ENCODE data around the gene SLX4.

The SLX4 gene

GRCh38 chr16:3549906-3550305 is 61.5 kb downstream of the SLX4 start:
- DNase-seq (ENCODE audit: low spot score) = no peak

GRCh38 chr16:3548859-3549258 is 62.5 kb downstream of the SLX4 start:
- no peak for DNase-seq (ENCODE audit: low spot score)

GRCh38 chr16:3548445-3548844 is 63.0 kb downstream of the SLX4 start:
- DNase-seq (ENCODE audit: low spot score) = no peak

GRCh38 chr16:3546986-3547682 is 64.3 kb downstream of the SLX4 start:
- DNase-seq (ENCODE audit: low spot score) = no peak

GRCh38 chr16:3542601-3543373 is 68.6 kb downstream of the SLX4 start:
- no peak for DNase-seq (ENCODE audit: low spot score)

- DNase-seq (ENCODE audit: low spot score) = no peak
Measured at GRCh38 chr16:3541527-3542155, 69.8 kb downstream of the SLX4 start.

- no peak for DNase-seq (ENCODE audit: low spot score)
Measured at GRCh38 chr16:3538222-3538621, 73.2 kb downstream of the SLX4 start.

GRCh38 chr16:3536851-3537250 is 74.6 kb downstream of the SLX4 start:
- peak; percentile 43 for DNase-seq (ENCODE audit: low spot score)

- peak; percentile 61 for DNase-seq (ENCODE audit: low spot score)
Measured at GRCh38 chr16:3536271-3536731, 75.1 kb downstream of the SLX4 start.

GRCh38 chr16:3534126-3534525 is 77.3 kb downstream of the SLX4 start:
- DNase-seq (ENCODE audit: low spot score) = no peak

GRCh38 chr16:3532741-3533140 is 78.7 kb downstream of the SLX4 start:
- DNase-seq (ENCODE audit: low spot score) = no peak

Data from AG08396 (cell line).